H9 (cell line): Measurements from ENCODE around the gene ZNF467. TPM values are rescaled to one million over a fixed set of nuclear protein-coding genes. Genes with fewer than 3 reads are reported as not detected.

ENCODE experiments used
- DNase-seq: peaks from one replicate; pipeline ENCODE4 v3.0.0-alpha.2; 2017
- H2AFZ ChIP-seq: one replicate; pipeline ENCODE4 v1.6.1; 2013; ENCODE audit warnings: mild to moderate bottlenecking, low read length, control low read depth, moderate library complexity
- H2AK5ac ChIP-seq: 2 replicates; pipeline ENCODE4 v1.6.1; 2013; ENCODE audit warnings: low read length, control low read depth, mixed read lengths; ENCODE audit not compliant: insufficient read length
- H2BK120ac ChIP-seq: one replicate; pipeline ENCODE4 v1.6.1; 2013; ENCODE audit warnings: low read depth, mild to moderate bottlenecking, low read length, control low read depth, inconsistent platforms; ENCODE audit not compliant: poor library complexity, severe bottlenecking
- H2BK12ac ChIP-seq: 2 replicates; pipeline ENCODE4 v1.6.1; 2013; ENCODE audit warnings: low read length, control low read depth, mixed read lengths, low read depth; ENCODE audit not compliant: insufficient read length
- H2BK15ac ChIP-seq: 2 replicates; pipeline ENCODE4 v1.6.1; 2013; ENCODE audit warnings: low read depth, low read length, control low read depth
- H2BK20ac ChIP-seq: one replicate; pipeline ENCODE4 v1.6.1; 2013; ENCODE audit warnings: low read depth, mild to moderate bottlenecking, low read length, control low read depth, inconsistent platforms; ENCODE audit not compliant: poor library complexity, severe bottlenecking
- H2BK5ac ChIP-seq: 2 replicates; pipeline ENCODE4 v1.6.1; 2013; ENCODE audit warnings: low read length, control low read depth, mixed read lengths; ENCODE audit not compliant: insufficient read length
- H3K14ac ChIP-seq: 2 replicates; pipeline ENCODE4 v1.6.1; 2013; ENCODE audit warnings: low read length, control low read depth; ENCODE audit not compliant: insufficient read depth
- H3K18ac ChIP-seq: 2 replicates; pipeline ENCODE4 v1.6.1; 2013; ENCODE audit warnings: low read depth, mild to moderate bottlenecking, mixed read lengths, low read length, control low read depth; ENCODE audit not compliant: insufficient read length
- H3K23ac ChIP-seq: 2 replicates; pipeline ENCODE4 v1.6.1; 2013; ENCODE audit warnings: low read length, control low read depth, mixed read lengths, low read depth; ENCODE audit not compliant: insufficient read length
- H3K23me2 ChIP-seq: 2 replicates; pipeline ENCODE4 v1.6.1; 2013; ENCODE audit warnings: low read depth, mild to moderate bottlenecking, mixed read lengths, low read length, control low read depth; ENCODE audit not compliant: insufficient read length, poor library complexity, severe bottlenecking
- H3K27ac ChIP-seq: 2 replicates; pipeline ENCODE4 v1.5.1; 2013; ENCODE audit warnings: low read length, control low read depth, mixed read lengths, low read depth; ENCODE audit not compliant: insufficient read length
- H3K27me3 ChIP-seq: 2 replicates; pipeline ENCODE4 v1.6.1; 2013; ENCODE audit warnings: low read length, control low read depth, inconsistent platforms; ENCODE audit not compliant: insufficient read depth
- H3K4ac ChIP-seq: 2 replicates; pipeline ENCODE4 v1.6.1; 2013; ENCODE audit warnings: low read depth, mild to moderate bottlenecking, control low read depth, inconsistent platforms, low read length, moderate library complexity
- H3K4me1 ChIP-seq: 2 replicates; pipeline ENCODE4 v1.6.1; 2013; ENCODE audit warnings: low read length, control low read depth, inconsistent platforms; ENCODE audit not compliant: insufficient read depth
- H3K4me2 ChIP-seq: 2 replicates; pipeline ENCODE4 v1.6.1; 2013; ENCODE audit warnings: low read length, control low read depth, mixed read lengths; ENCODE audit not compliant: insufficient read length, insufficient read depth
- H3K56ac ChIP-seq: 2 replicates; pipeline ENCODE4 v1.6.1; 2013; ENCODE audit warnings: low read depth, mild to moderate bottlenecking, mixed read lengths, low read length, control low read depth; ENCODE audit not compliant: insufficient read length
- H3K79me1 ChIP-seq: 2 replicates; pipeline ENCODE4 v1.6.1; 2013; ENCODE audit warnings: low read depth, mild to moderate bottlenecking, moderate library complexity, low read length, control low read depth, inconsistent platforms; ENCODE audit not compliant: insufficient read depth, poor library complexity, severe bottlenecking
- H3K79me2 ChIP-seq: 2 replicates; pipeline ENCODE4 v1.6.1; 2013; ENCODE audit warnings: low read length, control low read depth, inconsistent platforms; ENCODE audit not compliant: insufficient read depth
- H3K9ac ChIP-seq: 2 replicates; pipeline ENCODE4 v1.6.1; 2013; ENCODE audit warnings: low read length, control low read depth, mixed read lengths; ENCODE audit not compliant: insufficient read length; ENCODE audit errors: extremely low read depth
- H3K9me3 ChIP-seq: one replicate; pipeline ENCODE4 v1.6.1; 2013; ENCODE audit warnings: low read depth, low read length, inconsistent platforms; ENCODE audit not compliant: control insufficient read depth
- H3T11ph ChIP-seq: one replicate; pipeline ENCODE4 v1.6.1; 2013; ENCODE audit warnings: mild to moderate bottlenecking, low read length, control low read depth, inconsistent platforms
- H4K20me1 ChIP-seq: one replicate; pipeline ENCODE4 v1.6.1; 2013; ENCODE audit not compliant: control insufficient read depth, insufficient read length, insufficient read depth
- H4K5ac ChIP-seq: 2 replicates; pipeline ENCODE4 v1.6.1; 2013; ENCODE audit warnings: low read depth, mild to moderate bottlenecking, mixed read lengths, low read length, control low read depth; ENCODE audit not compliant: insufficient read length
- H4K8ac ChIP-seq: replicated peaks from 2 replicates; pipeline ENCODE4 v1.6.1; 2013; ENCODE audit warnings: low read length, control low read depth, mixed read lengths, low read depth; ENCODE audit not compliant: insufficient read length
- H4K91ac ChIP-seq: 2 replicates; pipeline ENCODE4 v1.6.1; 2013; ENCODE audit warnings: low read depth, mild to moderate bottlenecking, moderate library complexity, mixed read lengths, low read length, control low read depth; ENCODE audit not compliant: insufficient read length
- H3K27ac Mint-ChIP-seq, 3 experiments: 2 replicates in 2 of 3; 3 replicates in 1 of 3; pipeline ENCODE4 v1.8.0; 2020 to 2021; ENCODE audit warnings: mixed read lengths in 3 of 3, mild to moderate bottlenecking in 1 of 3, moderate library complexity in 1 of 3
- H3K27me3 Mint-ChIP-seq: 2 replicates; pipeline ENCODE4 v1.8.0; 2021; ENCODE audit warnings: low read depth, mild to moderate bottlenecking, moderate library complexity, mixed read lengths
- H3K36me3 Mint-ChIP-seq, 3 experiments: 2 replicates in 2 of 3; 3 replicates in 1 of 3; pipeline ENCODE4 v1.8.0; 2020 to 2021; ENCODE audit warnings: low read depth in 3 of 3, mixed read lengths in 3 of 3; ENCODE audit not compliant: insufficient read depth in 1 of 3
- H3K4me1 Mint-ChIP-seq, 2 experiments: 2 replicates each; pipeline ENCODE4 v1.8.0; 2020; ENCODE audit warnings: mixed read lengths in 2 of 2
- H3K4me3 Mint-ChIP-seq, 2 experiments: 2 replicates in 1 of 2; 3 replicates in 1 of 2; pipeline ENCODE4 v1.8.0; 2020 to 2021; ENCODE audit warnings: mild to moderate bottlenecking in 2 of 2, mixed read lengths in 2 of 2, moderate library complexity in 1 of 2
- H3K9me3 Mint-ChIP-seq, 2 experiments: 2 replicates in 1 of 2; 3 replicates in 1 of 2; pipeline ENCODE4 v1.8.0; 2020; ENCODE audit warnings: mild to moderate bottlenecking in 2 of 2, mixed read lengths in 2 of 2, moderate library complexity in 1 of 2
- whole genome bisulfite sequencing: extraction: QIAGEN DNeasy Blood & Tissue Kit; methylation state at CpG from one replicate; pipeline ENCODE4 v1.1.7; 2013; ENCODE audit warnings: missing lambda C conversion rate, low lambda C conversion rate, mixed read lengths; ENCODE audit not compliant: insufficient read length; ENCODE audit errors: extremely low coverage; 5-methylcytosine and 5-hydroxymethylcytosine counted together
- total RNA-seq: library from RNA; stranded (reverse); gene quantifications from 2 replicates; pipeline ENCODE4 v1.2.1, GENCODE V29; 2021
- TF ChIP-seq, protein P1 (sequence below): fragments of 200-600 bp; sonication (generic); conservative IDR thresholded peaks from 3 replicates; pipeline ENCODE4 v1.8.0; 2021; ENCODE audit warnings: antibody characterized with exemption, mild to moderate bottlenecking

Gene ZNF467
- total RNA-seq, 1 experiment from 2014 or later = 0.31 TPM

DNA sequence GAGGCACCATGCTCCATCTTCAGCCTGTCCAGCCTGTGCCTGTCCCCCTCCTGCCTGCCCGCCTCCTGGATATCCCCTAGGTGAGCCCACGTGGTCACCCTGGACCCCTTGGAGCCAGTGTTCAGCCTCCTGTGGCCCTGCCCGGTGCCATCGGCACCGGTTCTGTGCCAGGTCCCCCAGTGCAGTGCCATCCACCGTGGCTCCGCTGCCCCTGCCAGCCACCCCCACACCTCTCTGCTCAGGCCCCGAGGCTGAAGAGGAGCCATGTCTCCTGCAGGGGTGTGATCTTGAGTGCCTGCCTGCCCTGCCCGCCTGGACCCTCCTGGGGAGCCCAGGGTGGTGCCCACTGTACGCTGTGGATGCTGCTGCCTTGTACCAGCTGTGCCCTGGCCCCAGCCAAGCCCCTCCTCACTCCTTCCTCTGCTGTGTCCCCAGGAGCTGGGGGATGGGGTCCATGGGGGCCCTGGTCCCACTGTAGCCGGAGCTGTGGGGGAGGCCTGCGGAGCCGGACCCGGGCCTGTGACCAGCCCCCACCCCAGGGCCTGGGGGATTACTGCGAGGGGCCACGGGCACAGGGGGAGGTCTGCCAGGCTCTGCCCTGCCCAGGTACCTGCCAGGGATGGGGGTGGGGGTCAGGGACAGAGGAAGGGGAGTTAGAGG is 38.6 kb upstream of the ZNF467 start:
- Mint-ChIP-seq H3K36me3 (no peaks in the 10 kb centered on the region), H3K4me3 (no peak overlapping the region), H3K4me1 (peaks cover 2 to 12% of the 10 kb centered on the region in 2 experiments; a peak in 2 of 4 replicates), H3K9me3 (no peaks in the 10 kb centered on the region), H3K27me3 (peaks cover 7% of the 10 kb centered on the region), H3K27ac (no peak overlapping the region)
- TF ChIP-seq, protein P1, sequence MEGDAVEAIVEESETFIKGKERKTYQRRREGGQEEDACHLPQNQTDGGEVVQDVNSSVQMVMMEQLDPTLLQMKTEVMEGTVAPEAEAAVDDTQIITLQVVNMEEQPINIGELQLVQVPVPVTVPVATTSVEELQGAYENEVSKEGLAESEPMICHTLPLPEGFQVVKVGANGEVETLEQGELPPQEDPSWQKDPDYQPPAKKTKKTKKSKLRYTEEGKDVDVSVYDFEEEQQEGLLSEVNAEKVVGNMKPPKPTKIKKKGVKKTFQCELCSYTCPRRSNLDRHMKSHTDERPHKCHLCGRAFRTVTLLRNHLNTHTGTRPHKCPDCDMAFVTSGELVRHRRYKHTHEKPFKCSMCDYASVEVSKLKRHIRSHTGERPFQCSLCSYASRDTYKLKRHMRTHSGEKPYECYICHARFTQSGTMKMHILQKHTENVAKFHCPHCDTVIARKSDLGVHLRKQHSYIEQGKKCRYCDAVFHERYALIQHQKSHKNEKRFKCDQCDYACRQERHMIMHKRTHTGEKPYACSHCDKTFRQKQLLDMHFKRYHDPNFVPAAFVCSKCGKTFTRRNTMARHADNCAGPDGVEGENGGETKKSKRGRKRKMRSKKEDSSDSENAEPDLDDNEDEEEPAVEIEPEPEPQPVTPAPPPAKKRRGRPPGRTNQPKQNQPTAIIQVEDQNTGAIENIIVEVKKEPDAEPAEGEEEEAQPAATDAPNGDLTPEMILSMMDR = no peak
- no peak overlapping the region for H2BK20ac ChIP-seq
- H3K23ac ChIP-seq = no peak overlapping the region
- H2AK5ac ChIP-seq = no peak overlapping the region
- no peak overlapping the region for H3K27ac ChIP-seq
- no peak overlapping the region; the same call in 1 of the 2 replicates for H3K14ac ChIP-seq
- H4K20me1 ChIP-seq = no peaks in the 10 kb centered on the region
- no peak overlapping the region for H4K5ac ChIP-seq
- no peak overlapping the region for H2AFZ ChIP-seq
- H2BK12ac ChIP-seq = no peak overlapping the region
- no peaks in the 10 kb centered on the region for H3K79me2 ChIP-seq
- H3K23me2 ChIP-seq = no peaks in the 10 kb centered on the region
- no peak overlapping the region for H3K56ac ChIP-seq
- H3K4me2 ChIP-seq = no peak overlapping the region
- no peaks in the 10 kb centered on the region for H3K79me1 ChIP-seq
- no peak overlapping the region for H2BK120ac ChIP-seq
- H3K27me3 ChIP-seq = no peaks in the 10 kb centered on the region
- no peak overlapping the region for H4K8ac ChIP-seq
- no peaks in the 10 kb centered on the region for H3K4me1 ChIP-seq
- no peak overlapping the region for H3K9ac ChIP-seq
- H3T11ph ChIP-seq = no peak overlapping the region
- no peak overlapping the region for H2BK15ac ChIP-seq
- DNase-seq = no peak
- no peak overlapping the region for H3K4ac ChIP-seq
- no peak overlapping the region for H2BK5ac ChIP-seq
- no peak overlapping the region for H4K91ac ChIP-seq
- no peaks in the 10 kb centered on the region for H3K9me3 ChIP-seq
- no peak overlapping the region for H3K18ac ChIP-seq
- WGBS = no CpG with 5 or more reads among the region's 16 CpGs
